SK-N-SH treated with all-trans-retinoic acid at 6 μM for 48 hours (cell line): Measurements from ENCODE around the gene TESK1.

ENCODE experiments used
- ATAC-seq: fragments of 200-7000 bp; cut with Tn5 transposase; 3 replicates; pipeline ENCODE4 v1.9.1; 2020; ENCODE audit warnings: mild to moderate bottlenecking, moderate library complexity
- ARNTL ChIP-seq: fragments of 450-650 bp; formaldehyde crosslinking; IDR thresholded peaks from 2 replicates; pipeline ENCODE4 v1.5.0; 2020; ENCODE audit warnings: low read depth, mild to moderate bottlenecking, moderate library complexity, borderline replicate concordance
- BACH2 ChIP-seq: fragments of 250-450 bp; sonication (Bioruptor Pico); IDR thresholded peaks from 2 replicates; pipeline ENCODE4 v1.9.0; 2021; ENCODE audit warnings: mild to moderate bottlenecking, borderline replicate concordance
- CSDC2 ChIP-seq: fragments of 250-450 bp; sonication (Bioruptor Pico); IDR thresholded peaks from 2 replicates; pipeline ENCODE4 v1.5.0; 2020; ENCODE audit warnings: mild to moderate bottlenecking, moderate library complexity
- ESRRG ChIP-seq: fragments of 250-450 bp; sonication (Bioruptor Pico); IDR thresholded peaks from 2 replicates; pipeline ENCODE4 v1.6.1; 2021; ENCODE audit warnings: mild to moderate bottlenecking
- GLIS3 ChIP-seq: fragments of 250-450 bp; sonication (Bioruptor Pico); IDR thresholded peaks from 2 replicates; pipeline ENCODE4 v1.5.0; 2020; ENCODE audit warnings: mild to moderate bottlenecking, moderate library complexity
- ISL1 ChIP-seq: fragments of 250-450 bp; sonication (Bioruptor Pico); IDR thresholded peaks from 2 replicates; pipeline ENCODE4 v2.1.2; 2022; ENCODE audit warnings: mild to moderate bottlenecking, moderate library complexity
- OSR1 ChIP-seq: fragments of 250-450 bp; sonication (Bioruptor Pico); IDR thresholded peaks from 2 replicates; pipeline ENCODE4 v1.8.0; 2022; ENCODE audit warnings: moderate library complexity, mild to moderate bottlenecking, inconsistent platforms
- PPARA ChIP-seq: fragments of 250-450 bp; sonication (Bioruptor Pico); IDR thresholded peaks from 2 replicates; pipeline ENCODE4 v1.5.0; 2020; ENCODE audit warnings: mild to moderate bottlenecking, borderline replicate concordance
- RARB ChIP-seq: fragments of 250-450 bp; sonication (Bioruptor Pico); IDR thresholded peaks from 2 replicates; pipeline ENCODE4 v1.8.0; 2021; ENCODE audit warnings: mild to moderate bottlenecking, moderate library complexity
- SNAI2 ChIP-seq: fragments of 250-450 bp; sonication (Bioruptor Pico); IDR thresholded peaks from 2 replicates; pipeline ENCODE4 v1.5.0; 2020; ENCODE audit warnings: mild to moderate bottlenecking, moderate library complexity
- TCF4 ChIP-seq: fragments of 250-450 bp; sonication (Bioruptor Pico); IDR thresholded peaks from 2 replicates; pipeline ENCODE4 v1.8.0; 2021; ENCODE audit warnings: mild to moderate bottlenecking, moderate library complexity, borderline replicate concordance
- TOX ChIP-seq: fragments of 250-450 bp; sonication (Bioruptor Pico); IDR thresholded peaks from 2 replicates; pipeline ENCODE4 v1.8.0; 2021; ENCODE audit warnings: mild to moderate bottlenecking, moderate library complexity, borderline replicate concordance
- ZC3H10 ChIP-seq: fragments of 250-450 bp; sonication (Bioruptor Pico); IDR thresholded peaks from 2 replicates; pipeline ENCODE4 v1.5.1; 2021; ENCODE audit warnings: mild to moderate bottlenecking, moderate library complexity
- ZFP3 ChIP-seq: fragments of 250-450 bp; sonication (Bioruptor Pico); IDR thresholded peaks from 2 replicates; pipeline ENCODE4 v1.5.0; 2020; ENCODE audit warnings: mild to moderate bottlenecking, moderate library complexity
- ZFP30 ChIP-seq: fragments of 450-650 bp; formaldehyde crosslinking; IDR thresholded peaks from 2 replicates; pipeline ENCODE4 v1.5.0; 2022; ENCODE audit warnings: mild to moderate bottlenecking, moderate library complexity
- ZNF565 ChIP-seq: fragments of 450-650 bp; formaldehyde crosslinking; conservative IDR thresholded peaks from 2 replicates; pipeline ENCODE4 v1.5.0; 2020; ENCODE audit warnings: low read depth, mild to moderate bottlenecking, moderate library complexity
- ZNF70 ChIP-seq: fragments of 450-650 bp; formaldehyde crosslinking; IDR thresholded peaks from 2 replicates; pipeline ENCODE4 v1.5.0; 2020; ENCODE audit warnings: mild to moderate bottlenecking, moderate library complexity
- ZNF8 ChIP-seq: fragments of 450-650 bp; formaldehyde crosslinking; IDR thresholded peaks from 2 replicates; pipeline ENCODE4 v1.5.0; 2020; ENCODE audit warnings: mild to moderate bottlenecking, moderate library complexity
- TF ChIP-seq, protein P1 (sequence below): fragments of 250-450 bp; sonication (Bioruptor Pico); IDR thresholded peaks from 2 replicates; pipeline ENCODE4 v1.5.0; 2020; ENCODE audit warnings: mild to moderate bottlenecking, moderate library complexity
- TF ChIP-seq, protein P2 (sequence below): fragments of 250-450 bp; sonication (Bioruptor Pico); IDR thresholded peaks from 2 replicates; pipeline ENCODE4 v1.5.1; 2020; ENCODE audit warnings: low read depth, mild to moderate bottlenecking, moderate library complexity
- TF ChIP-seq, protein P3 (sequence below): fragments of 250-450 bp; sonication (Bioruptor Pico); IDR thresholded peaks from 2 replicates; pipeline ENCODE4 v1.8.0; 2021; ENCODE audit warnings: low read depth, mild to moderate bottlenecking, moderate library complexity, borderline replicate concordance
- TF ChIP-seq, protein P4 (sequence below): fragments of 250-450 bp; sonication (Bioruptor Pico); IDR thresholded peaks from 2 replicates; pipeline ENCODE4 v1.8.0; 2020; ENCODE audit warnings: mild to moderate bottlenecking, moderate library complexity, borderline replicate concordance

Gene TESK1

DNA sequence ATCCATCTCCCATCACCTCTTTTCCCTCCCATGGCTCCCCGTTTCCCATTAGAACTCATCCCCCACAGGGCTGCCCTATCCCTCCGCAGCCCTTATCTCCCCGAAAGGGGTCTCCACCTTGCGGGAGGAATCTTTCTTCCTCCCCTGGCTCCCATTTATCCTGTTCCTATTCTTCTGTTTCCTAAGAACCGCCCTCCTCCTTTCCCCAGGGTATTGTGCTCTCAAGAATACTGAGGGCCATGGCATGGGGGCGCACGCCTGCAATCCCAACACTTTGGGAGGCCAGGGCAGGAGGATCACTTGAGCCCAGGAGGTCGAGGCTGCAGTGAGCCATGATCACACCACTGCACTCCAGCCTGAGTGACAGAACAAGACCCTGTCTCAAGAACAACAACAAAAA is 12.5 kb downstream of the TESK1 start (continued):
- TF ChIP-seq ZNF70 (CRISPR knock-in tag) (no peak), TCF4 (no peak)

DNA sequence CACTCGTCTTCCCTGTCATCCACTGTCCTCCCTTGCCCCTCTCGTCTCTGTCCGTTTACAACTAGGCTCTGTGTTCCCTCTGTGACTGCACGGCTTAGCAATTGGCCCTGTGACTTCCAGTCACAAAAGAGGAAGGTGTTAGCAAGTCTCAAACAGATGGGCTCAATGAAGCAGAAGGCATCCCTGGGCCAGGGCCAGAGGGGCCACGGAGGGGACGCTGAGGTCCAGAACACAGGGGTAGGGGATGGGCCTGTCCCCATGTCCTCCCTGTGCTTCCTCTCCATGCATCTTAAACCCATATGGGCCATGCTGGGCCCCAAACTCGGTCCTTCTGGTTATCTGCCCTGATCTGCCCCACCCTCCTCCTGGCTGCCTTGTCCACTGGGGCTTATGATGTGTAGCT is 13.3 kb downstream of the TESK1 start, which contains the start of gene CD72:
TSS of gene CD72 (minus strand) at position 89 of the 403 bp plus-strand sequence. CDS start 110 bp downstream, outside the sequence.
- TF ChIP-seq ZFP3 (no peak), TCF4 (no peak), SNAI2 (no peak), ZFP30 (CRISPR knock-in tag) (no peak)
- TF ChIP-seq, all 23 proteins: peak for 0
- ATAC-seq, result no peak

DNA sequence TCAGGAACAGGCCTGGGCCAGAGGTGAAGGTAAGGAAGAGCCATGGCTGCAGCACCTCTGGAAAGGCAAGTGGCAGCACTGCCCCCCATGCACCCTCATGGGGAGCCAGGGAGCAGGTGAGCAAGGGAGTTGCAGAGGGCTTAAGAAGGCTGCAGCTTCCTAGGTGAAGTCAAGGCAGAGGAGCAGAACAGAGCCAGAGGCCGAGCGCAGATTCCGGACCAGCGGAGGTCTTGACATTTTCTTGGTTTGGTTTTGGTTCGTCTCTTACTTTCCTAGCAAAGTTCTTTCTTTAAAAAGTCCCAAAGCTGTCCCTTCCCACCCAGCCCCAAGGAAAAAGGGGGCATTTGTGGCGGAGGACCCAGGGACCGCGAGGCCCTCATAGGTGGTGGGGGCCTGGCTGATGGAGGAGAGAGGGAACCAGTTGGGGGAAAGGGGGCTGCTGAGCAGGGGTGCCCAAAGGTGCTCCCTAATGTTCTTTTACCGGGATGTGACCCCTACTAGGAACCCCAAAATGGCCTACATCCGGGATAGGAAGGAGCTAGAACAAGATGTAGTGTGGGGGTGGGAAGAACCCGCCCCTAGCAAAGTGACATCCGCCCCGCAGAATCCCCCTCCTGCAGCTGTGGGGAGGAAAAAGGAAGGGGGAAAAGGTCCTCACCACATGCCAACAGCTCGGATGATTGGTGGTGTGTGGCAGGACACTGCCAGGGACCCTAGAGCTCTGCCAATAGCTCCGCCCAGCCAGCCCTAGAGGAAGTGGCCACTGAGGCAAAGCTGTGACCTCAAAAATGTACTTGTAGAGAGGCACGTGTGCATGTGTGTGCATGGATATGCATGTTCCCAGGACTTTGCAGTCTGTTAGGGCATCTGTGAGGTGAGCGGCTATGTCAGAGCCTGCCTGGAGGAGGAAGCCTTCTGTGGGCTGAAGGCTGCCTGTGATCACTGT is 14.1 kb downstream of the TESK1 start:
- ATAC-seq, result no peak

DNA sequence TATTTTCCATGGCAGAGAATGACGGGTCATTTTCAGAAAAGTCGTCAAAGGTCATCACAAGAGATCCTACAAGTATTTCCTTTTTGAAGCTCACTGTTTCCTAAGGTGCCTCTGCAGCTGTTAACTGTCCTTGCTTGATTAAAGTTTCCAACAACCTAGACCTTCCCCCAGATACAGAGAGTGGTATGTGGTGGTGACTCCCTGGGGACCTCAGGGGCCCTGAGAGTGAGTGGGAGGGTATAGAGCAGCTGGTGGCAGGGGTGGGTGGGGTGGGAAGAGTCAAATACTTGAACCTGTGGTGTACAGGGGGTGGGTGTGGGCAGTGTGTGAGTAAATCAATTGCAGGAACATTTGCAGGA is 14.7 kb downstream of the TESK1 start:
- ATAC-seq, result no peak
- TF ChIP-seq ISL1 (CRISPR knock-in tag) (no peak), ARNTL (no peak), ZNF8 (CRISPR knock-in tag) (no peak), ZC3H10 (CRISPR knock-in tag) (no peak), ZFP30 (CRISPR knock-in tag) (no peak), ZNF565 (CRISPR knock-in tag) (no peak), OSR1 (CRISPR knock-in tag) (no peak), TOX (no peak), ZFP3 (no peak), PPARA (CRISPR knock-in tag) (no peak), SNAI2 (no peak), GLIS3 (CRISPR knock-in tag) (no peak), ZNF70 (CRISPR knock-in tag) (no peak)
- TF ChIP-seq, protein P1, sequence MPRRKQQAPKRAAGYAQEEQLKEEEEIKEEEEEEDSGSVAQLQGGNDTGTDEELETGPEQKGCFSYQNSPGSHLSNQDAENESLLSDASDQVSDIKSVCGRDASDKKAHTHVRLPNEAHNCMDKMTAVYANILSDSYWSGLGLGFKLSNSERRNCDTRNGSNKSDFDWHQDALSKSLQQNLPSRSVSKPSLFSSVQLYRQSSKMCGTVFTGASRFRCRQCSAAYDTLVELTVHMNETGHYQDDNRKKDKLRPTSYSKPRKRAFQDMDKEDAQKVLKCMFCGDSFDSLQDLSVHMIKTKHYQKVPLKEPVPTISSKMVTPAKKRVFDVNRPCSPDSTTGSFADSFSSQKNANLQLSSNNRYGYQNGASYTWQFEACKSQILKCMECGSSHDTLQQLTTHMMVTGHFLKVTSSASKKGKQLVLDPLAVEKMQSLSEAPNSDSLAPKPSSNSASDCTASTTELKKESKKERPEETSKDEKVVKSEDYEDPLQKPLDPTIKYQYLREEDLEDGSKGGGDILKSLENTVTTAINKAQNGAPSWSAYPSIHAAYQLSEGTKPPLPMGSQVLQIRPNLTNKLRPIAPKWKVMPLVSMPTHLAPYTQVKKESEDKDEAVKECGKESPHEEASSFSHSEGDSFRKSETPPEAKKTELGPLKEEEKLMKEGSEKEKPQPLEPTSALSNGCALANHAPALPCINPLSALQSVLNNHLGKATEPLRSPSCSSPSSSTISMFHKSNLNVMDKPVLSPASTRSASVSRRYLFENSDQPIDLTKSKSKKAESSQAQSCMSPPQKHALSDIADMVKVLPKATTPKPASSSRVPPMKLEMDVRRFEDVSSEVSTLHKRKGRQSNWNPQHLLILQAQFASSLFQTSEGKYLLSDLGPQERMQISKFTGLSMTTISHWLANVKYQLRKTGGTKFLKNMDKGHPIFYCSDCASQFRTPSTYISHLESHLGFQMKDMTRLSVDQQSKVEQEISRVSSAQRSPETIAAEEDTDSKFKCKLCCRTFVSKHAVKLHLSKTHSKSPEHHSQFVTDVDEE (CRISPR knock-in tag), result no peak
- TF ChIP-seq, protein P2, sequence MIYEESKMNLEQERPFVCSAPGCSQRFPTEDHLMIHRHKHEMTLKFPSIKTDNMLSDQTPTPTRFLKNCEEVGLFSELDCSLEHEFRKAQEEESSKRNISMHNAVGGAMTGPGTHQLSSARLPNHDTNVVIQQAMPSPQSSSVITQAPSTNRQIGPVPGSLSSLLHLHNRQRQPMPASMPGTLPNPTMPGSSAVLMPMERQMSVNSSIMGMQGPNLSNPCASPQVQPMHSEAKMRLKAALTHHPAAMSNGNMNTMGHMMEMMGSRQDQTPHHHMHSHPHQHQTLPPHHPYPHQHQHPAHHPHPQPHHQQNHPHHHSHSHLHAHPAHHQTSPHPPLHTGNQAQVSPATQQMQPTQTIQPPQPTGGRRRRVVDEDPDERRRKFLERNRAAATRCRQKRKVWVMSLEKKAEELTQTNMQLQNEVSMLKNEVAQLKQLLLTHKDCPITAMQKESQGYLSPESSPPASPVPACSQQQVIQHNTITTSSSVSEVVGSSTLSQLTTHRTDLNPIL, result no peak
- TF ChIP-seq, protein P3, sequence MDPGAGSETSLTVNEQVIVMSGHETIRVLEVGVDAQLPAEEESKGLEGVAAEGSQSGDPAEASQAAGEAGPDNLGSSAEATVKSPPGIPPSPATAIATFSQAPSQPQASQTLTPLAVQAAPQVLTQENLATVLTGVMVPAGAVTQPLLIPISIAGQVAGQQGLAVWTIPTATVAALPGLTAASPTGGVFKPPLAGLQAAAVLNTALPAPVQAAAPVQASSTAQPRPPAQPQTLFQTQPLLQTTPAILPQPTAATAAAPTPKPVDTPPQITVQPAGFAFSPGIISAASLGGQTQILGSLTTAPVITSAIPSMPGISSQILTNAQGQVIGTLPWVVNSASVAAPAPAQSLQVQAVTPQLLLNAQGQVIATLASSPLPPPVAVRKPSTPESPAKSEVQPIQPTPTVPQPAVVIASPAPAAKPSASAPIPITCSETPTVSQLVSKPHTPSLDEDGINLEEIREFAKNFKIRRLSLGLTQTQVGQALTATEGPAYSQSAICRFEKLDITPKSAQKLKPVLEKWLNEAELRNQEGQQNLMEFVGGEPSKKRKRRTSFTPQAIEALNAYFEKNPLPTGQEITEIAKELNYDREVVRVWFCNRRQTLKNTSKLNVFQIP (CRISPR knock-in tag), result no peak

More for the DNA sequence above, 14.1 kb downstream of the TESK1 start:
- no peak for TF ChIP-seq BACH2
- TF ChIP-seq ZNF70 (CRISPR knock-in tag), result no peak
- TF ChIP-seq, protein P2, result no peak
- no peak for TF ChIP-seq CSDC2 (CRISPR knock-in tag)
- TF ChIP-seq, protein P3 (CRISPR knock-in tag), result no peak
- no peak for TF ChIP-seq TCF4
- no peak for TF ChIP-seq ZFP3
- TF ChIP-seq OSR1 (CRISPR knock-in tag), result no peak
- no peak for TF ChIP-seq ZNF565 (CRISPR knock-in tag)
- no peak for TF ChIP-seq RARB
- TF ChIP-seq ISL1 (CRISPR knock-in tag), result no peak
- no peak for TF ChIP-seq TOX
- no peak for TF ChIP-seq ZC3H10 (CRISPR knock-in tag)
- TF ChIP-seq PPARA (CRISPR knock-in tag), result no peak
- TF ChIP-seq, protein P4, sequence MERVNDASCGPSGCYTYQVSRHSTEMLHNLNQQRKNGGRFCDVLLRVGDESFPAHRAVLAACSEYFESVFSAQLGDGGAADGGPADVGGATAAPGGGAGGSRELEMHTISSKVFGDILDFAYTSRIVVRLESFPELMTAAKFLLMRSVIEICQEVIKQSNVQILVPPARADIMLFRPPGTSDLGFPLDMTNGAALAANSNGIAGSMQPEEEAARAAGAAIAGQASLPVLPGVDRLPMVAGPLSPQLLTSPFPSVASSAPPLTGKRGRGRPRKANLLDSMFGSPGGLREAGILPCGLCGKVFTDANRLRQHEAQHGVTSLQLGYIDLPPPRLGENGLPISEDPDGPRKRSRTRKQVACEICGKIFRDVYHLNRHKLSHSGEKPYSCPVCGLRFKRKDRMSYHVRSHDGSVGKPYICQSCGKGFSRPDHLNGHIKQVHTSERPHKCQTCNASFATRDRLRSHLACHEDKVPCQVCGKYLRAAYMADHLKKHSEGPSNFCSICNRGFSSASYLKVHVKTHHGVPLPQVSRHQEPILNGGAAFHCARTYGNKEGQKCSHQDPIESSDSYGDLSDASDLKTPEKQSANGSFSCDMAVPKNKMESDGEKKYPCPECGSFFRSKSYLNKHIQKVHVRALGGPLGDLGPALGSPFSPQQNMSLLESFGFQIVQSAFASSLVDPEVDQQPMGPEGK (CRISPR knock-in tag), result no peak
- no peak for TF ChIP-seq ESRRG (CRISPR knock-in tag)
- no peak for TF ChIP-seq ZFP30 (CRISPR knock-in tag)
- no peak for TF ChIP-seq SNAI2
